Hepatocyte (in vitro differentiated cells): ENCODE data around the gene HMCN1. TPM values are rescaled to one million over a fixed set of nuclear protein-coding genes. Genes with fewer than 3 reads are reported as not detected.
"Not testable (repeated sequence)": the region's sequence is repeated elsewhere in the genome, so short reads cannot be mapped to it uniquely, and the experiment has no call there.

ENCODE experiments used
- DNase-seq: peaks from one replicate; pipeline ENCODE4 v3.0.0-alpha.2; 2016; ENCODE audit warnings: low spot score
- H2AFZ ChIP-seq: fragments of 200-600 bp; sonication (generic); 2 replicates; pipeline ENCODE4 v1.6.0; 2016; ENCODE audit warnings: antibody characterized with exemption, mild to moderate bottlenecking
- H3K27ac ChIP-seq: fragments of 200-600 bp; sonication (generic); 2 replicates; pipeline ENCODE4 v1.5.1; 2016; ENCODE audit warnings: mild to moderate bottlenecking
- H3K27me3 ChIP-seq: fragments of 200-600 bp; sonication (generic); 2 replicates; pipeline ENCODE4 v1.6.1; 2016
- H3K36me3 ChIP-seq: fragments of 200-600 bp; sonication (generic); replicated peaks from 2 replicates; pipeline ENCODE4 v1.5.1; 2016; ENCODE audit warnings: low read depth; ENCODE audit not compliant: insufficient read depth
- H3K4me1 ChIP-seq: fragments of 200-600 bp; sonication (generic); 2 replicates; pipeline ENCODE4 v1.5.1; 2016; ENCODE audit warnings: mild to moderate bottlenecking, moderate library complexity; ENCODE audit not compliant: insufficient read depth
- H3K4me2 ChIP-seq: fragments of 200-600 bp; sonication (generic); 2 replicates; pipeline ENCODE4 v1.6.0; 2016
- H3K4me3 ChIP-seq: fragments of 200-600 bp; sonication (generic); 2 replicates; pipeline ENCODE4 v1.5.1; 2016; ENCODE audit warnings: mild to moderate bottlenecking
- H3K79me2 ChIP-seq: fragments of 200-600 bp; sonication (generic); 2 replicates; pipeline ENCODE4 v1.6.0; 2017; ENCODE audit warnings: mild to moderate bottlenecking
- H3K9me2 ChIP-seq: fragments of 200-600 bp; sonication (generic); replicated peaks from 2 replicates; pipeline ENCODE4 v1.6.0; 2017; ENCODE audit warnings: mild to moderate bottlenecking; ENCODE audit not compliant: insufficient read depth
- H3K9me3 ChIP-seq: fragments of 200-600 bp; sonication (generic); 2 replicates; pipeline ENCODE4 v1.5.1; 2016; ENCODE audit warnings: low read depth, mild to moderate bottlenecking
- H4K20me1 ChIP-seq: fragments of 200-600 bp; sonication (generic); 2 replicates; pipeline ENCODE4 v1.6.0; 2016; ENCODE audit warnings: mild to moderate bottlenecking; ENCODE audit not compliant: insufficient read depth, poor library complexity, severe bottlenecking
- CTCF ChIP-seq: fragments of 200-600 bp; sonication (generic); IDR thresholded peaks from 2 replicates; pipeline ENCODE4 v1.5.1; 2016; ENCODE audit warnings: antibody characterized with exemption, mild to moderate bottlenecking; ENCODE audit not compliant: poor library complexity
- EZH2 ChIP-seq: fragments of 200-600 bp; sonication (generic); IDR thresholded peaks from 2 replicates; pipeline ENCODE4 v1.6.1; 2016; ENCODE audit warnings: antibody characterized with exemption, mild to moderate bottlenecking, borderline replicate concordance
- EZH2phosphoT487 ChIP-seq: fragments of 200-600 bp; sonication (generic); IDR thresholded peaks from one replicate; pipeline ENCODE4 v1.6.1; 2018; ENCODE audit warnings: antibody characterized with exemption, mild to moderate bottlenecking, low read depth, moderate library complexity; ENCODE audit not compliant: unreplicated experiment, severe bottlenecking
- WGBS: methylation state at CpG from one replicate; pipeline ENCODE4 v1.1.6; 2016; ENCODE audit warnings: low lambda C conversion rate; ENCODE audit errors: missing lambda C conversion rate; 5-methylcytosine and 5-hydroxymethylcytosine counted together
- polyA plus RNA-seq: library from polyadenylated mRNA; unstranded; fragments of >200 nt; fragmentation: Nextera tagmentation; extraction: Ambion mirVana; gene quantifications from 2 replicates; pipeline ENCODE4 v1.2.1, GENCODE V29; 2016
- total RNA-seq: library from RNA; depleted of rRNA; stranded (reverse); fragments of >200 nt; gene quantifications from 2 replicates; pipeline ENCODE4 v1.2.3, GENCODE V29; 2014

The HMCN1 gene
- total and polyA plus RNA-seq, 2 experiments from 2014 or later: 2.3 to 13.4 TPM

DNA sequence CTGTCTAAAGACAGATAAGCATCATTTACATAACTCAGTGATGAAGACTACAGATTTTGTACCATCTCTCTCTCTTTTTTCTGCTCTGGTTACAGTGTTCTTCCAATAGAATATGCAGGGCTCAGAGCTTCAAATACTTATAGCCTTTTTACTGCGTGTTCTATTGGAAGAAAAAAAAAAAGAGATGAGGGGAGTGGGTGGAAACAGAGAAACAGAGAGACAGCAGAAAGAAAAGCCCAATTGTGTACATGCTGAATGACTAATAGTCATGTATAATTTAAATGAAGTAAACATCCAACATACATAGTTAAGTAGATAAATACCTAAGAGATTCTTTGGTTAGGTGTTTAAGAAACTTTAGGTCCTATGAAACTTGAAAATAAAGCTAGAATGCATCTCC is 151.9 kb downstream of the HMCN1 start:
- no peaks in the 10 kb centered on the region for H3K79me2 ChIP-seq
- no peaks in the 10 kb centered on the region for H3K36me3 ChIP-seq
- H3K4me2 ChIP-seq: no peak overlapping the region
- no peaks in the 10 kb centered on the region for H4K20me1 ChIP-seq
- 92% methylated on average over 1 of the region's 1 CpG for WGBS
- H3K4me1 ChIP-seq: no peaks in the 10 kb centered on the region
- no peak overlapping the region for H3K27ac ChIP-seq
- H3K27me3 ChIP-seq: no peaks in the 10 kb centered on the region
- TF ChIP-seq CTCF (no peak), EZH2phosphoT487 (no peak), EZH2 (no peak)
- no peak overlapping the region for H3K4me3 ChIP-seq
- H2AFZ ChIP-seq: no peak overlapping the region
- no peak for DNase-seq
- H3K9me2 ChIP-seq: no peaks in the 10 kb centered on the region
- no peaks in the 10 kb centered on the region for H3K9me3 ChIP-seq

- H3K9me3 ChIP-seq: no peaks in the 10 kb centered on the region
- H3K4me2 ChIP-seq: no peak overlapping the region
- DNase-seq: no peak
- no peaks in the 10 kb centered on the region for H3K79me2 ChIP-seq
- no peak overlapping the region for H3K27ac ChIP-seq
- no peak overlapping the region for H2AFZ ChIP-seq
- H4K20me1 ChIP-seq: no peaks in the 10 kb centered on the region
- H3K27me3 ChIP-seq: no peaks in the 10 kb centered on the region
- no peaks in the 10 kb centered on the region for H3K9me2 ChIP-seq
- H3K4me3 ChIP-seq: no peak overlapping the region
- no peaks in the 10 kb centered on the region for H3K36me3 ChIP-seq
- no peak for TF ChIP-seq EZH2
- TF ChIP-seq EZH2phosphoT487: no peak
- TF ChIP-seq CTCF: no peak
- WGBS: 86% methylated on average over 4 of the region's 4 CpGs
- H3K4me1 ChIP-seq: no peaks in the 10 kb centered on the region
Measured at GRCh38 chr1:185886671-185887070, 152.5 kb downstream of the HMCN1 start.

DNA sequence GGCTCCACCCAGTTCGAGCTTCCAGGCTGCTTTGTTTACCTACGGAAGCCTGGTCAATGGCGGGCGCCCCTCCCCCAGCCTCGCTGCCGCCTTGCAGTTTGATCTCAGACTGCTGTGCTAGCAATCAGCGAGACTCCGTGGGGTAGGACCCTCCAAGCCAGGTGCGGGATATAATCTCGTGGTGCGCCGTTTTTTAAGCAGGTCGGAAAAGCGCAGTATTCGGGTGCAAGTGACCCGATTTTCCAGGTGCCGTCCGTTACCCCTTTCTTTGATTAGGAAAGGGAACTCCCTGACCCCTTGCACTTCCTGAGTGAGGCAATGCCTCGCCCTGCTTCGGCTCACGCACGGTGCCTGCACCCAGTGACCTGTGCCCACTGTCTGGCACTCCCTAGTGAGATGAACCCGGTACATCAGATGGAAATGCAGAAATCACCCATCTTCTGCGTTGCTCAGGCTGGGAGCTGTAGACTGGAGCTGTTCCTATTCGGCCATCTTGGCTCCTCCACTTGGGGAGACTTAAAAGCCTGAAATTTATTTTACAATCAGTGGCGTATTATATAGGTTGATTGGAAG is 158.7 kb downstream of the HMCN1 start:
- not testable (repeated sequence) for H3K9me2 ChIP-seq, H3K27me3 ChIP-seq, H3K27ac ChIP-seq, H3K4me2 ChIP-seq, H3K9me3 ChIP-seq, H3K79me2 ChIP-seq, H3K4me3 ChIP-seq, DNase-seq, H4K20me1 ChIP-seq, H3K4me1 ChIP-seq, H2AFZ ChIP-seq, H3K36me3 ChIP-seq
- 94% methylated on average over 26 of the region's 26 CpGs for WGBS

GRCh38 chr1:185894791-185895190 is 160.6 kb downstream of the HMCN1 start:
- no peaks in the 10 kb centered on the region for H3K36me3 ChIP-seq
- no peak for DNase-seq
- no peaks in the 10 kb centered on the region for H3K79me2 ChIP-seq
- TF ChIP-seq EZH2phosphoT487 (no peak), EZH2 (no peak), CTCF (no peak)
- no peak overlapping the region for H3K4me2 ChIP-seq
- H2AFZ ChIP-seq: no peak overlapping the region
- H3K9me2 ChIP-seq: no peaks in the 10 kb centered on the region
- H3K4me1 ChIP-seq: no peaks in the 10 kb centered on the region
- no peak overlapping the region for H3K4me3 ChIP-seq
- H4K20me1 ChIP-seq: no peaks in the 10 kb centered on the region
- H3K27me3 ChIP-seq: no peaks in the 10 kb centered on the region
- no peak overlapping the region for H3K27ac ChIP-seq
- WGBS: 89% methylated on average over 3 of the region's 3 CpGs
- H3K9me3 ChIP-seq: no peaks in the 10 kb centered on the region
